HG03520 (cell line): ENCODE measurements around the gene RGS10.
A peak's percentile ranks its signal among the peaks of the same experiment; 100 is the strongest.
"Not testable (repeated sequence)": the region's sequence is repeated elsewhere in the genome, so short reads cannot be mapped to it uniquely, and the experiment has no call there.

Experiments used
- ATAC-seq: cut with Tn5 transposase; IDR thresholded peaks from one replicate; pipeline ENCODE4 v1.9.1; 2021; ENCODE audit warnings: mild to moderate bottlenecking, moderate library complexity; ENCODE audit not compliant: unreplicated experiment

The RGS10 gene

DNA sequence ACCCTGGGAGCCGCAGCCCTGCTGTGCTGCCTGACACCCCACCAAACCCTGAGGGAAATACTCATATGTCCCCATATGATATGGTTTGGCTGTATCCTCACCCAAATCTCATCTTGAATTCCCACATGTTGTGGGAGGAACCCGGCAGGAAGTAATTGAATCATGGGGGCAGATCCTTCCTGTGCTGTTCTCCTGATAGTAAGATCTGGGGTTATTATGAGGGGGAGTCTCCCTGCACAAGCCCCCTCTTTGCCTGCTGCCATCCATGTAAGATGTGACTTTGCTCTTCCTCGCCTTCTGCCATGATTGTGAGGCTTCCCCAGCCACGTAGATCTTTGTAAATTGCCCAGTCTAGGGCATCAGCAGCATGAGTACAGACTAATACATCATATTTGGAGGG lies 68.7 kb downstream of the RGS10 start:
- no peak for ATAC-seq

DNA sequence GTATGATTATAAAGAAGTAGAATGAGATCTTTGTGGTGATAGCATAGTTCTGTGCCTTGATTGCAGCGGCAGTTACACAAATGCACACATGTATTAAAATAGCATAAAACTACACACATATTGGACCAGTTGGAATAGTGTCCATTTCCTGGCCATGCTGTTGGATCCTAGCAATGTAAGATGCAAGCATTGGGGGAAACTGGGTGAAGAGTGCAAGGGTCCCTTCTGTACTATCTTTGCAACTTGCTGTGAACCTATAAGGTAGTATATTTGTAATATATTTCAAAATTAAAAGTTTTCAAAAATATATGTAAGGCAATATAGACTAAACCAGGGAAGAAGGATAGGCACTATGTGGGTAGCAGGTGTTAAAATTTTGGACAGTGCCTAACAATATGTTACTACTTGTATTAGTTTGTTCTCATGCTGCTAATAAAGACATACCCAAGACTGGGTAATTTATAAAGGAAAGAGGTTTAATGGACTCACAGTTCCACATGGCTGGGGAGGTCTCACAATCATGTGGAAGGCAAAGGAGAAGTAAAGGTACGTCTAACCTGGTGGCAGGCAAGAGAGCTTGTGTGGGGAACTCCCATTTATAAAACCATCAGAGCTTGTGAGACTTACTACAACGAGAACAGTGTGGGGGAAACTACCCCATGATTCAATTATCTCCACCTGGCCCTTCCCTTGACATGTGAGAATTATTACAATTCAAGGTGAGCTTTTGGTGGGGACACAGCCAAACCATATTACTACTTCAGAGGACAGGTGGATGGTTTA lies 71.4 kb downstream of the RGS10 start:
- no peak for ATAC-seq

DNA sequence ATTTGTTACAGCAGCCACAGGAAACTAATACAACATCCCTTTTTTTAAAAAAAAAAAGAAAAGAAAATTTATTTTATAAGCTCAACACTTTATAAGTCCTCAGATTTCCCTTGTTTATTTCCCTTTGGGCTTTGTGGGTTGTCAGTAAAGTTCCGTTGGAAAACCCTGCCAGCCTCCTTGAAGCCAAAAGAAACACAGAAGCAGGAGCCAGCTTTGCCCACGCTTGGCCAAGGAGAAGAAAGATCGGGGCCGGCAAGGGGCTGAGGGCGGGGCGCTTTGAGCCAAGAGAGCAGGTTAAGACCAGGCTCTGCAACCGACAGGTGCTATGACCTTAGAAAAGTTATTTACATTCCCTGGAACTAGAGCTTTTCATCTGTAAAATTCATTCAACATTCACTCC lies 72.7 kb downstream of the RGS10 start:
- ATAC-seq = no peak

DNA sequence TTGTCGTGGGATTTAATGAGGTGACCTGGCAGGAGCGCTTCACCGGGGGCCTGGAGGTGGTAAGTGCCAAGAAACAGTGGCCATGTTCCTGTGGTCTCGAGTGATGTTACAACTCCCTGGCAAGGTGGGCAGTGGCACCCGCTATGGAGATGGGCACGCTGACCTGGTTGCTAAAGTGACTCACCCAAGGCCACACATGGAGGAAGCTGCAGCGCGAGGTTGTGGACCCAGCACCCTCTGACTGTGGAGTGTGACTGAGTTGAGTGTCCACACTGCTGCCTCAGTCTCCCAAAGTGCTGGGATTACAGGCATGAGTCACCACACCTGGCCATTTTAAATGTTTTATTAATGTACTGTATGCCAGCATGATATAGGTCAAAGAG lies 73.2 kb downstream of the RGS10 start:
- no peak for ATAC-seq

DNA sequence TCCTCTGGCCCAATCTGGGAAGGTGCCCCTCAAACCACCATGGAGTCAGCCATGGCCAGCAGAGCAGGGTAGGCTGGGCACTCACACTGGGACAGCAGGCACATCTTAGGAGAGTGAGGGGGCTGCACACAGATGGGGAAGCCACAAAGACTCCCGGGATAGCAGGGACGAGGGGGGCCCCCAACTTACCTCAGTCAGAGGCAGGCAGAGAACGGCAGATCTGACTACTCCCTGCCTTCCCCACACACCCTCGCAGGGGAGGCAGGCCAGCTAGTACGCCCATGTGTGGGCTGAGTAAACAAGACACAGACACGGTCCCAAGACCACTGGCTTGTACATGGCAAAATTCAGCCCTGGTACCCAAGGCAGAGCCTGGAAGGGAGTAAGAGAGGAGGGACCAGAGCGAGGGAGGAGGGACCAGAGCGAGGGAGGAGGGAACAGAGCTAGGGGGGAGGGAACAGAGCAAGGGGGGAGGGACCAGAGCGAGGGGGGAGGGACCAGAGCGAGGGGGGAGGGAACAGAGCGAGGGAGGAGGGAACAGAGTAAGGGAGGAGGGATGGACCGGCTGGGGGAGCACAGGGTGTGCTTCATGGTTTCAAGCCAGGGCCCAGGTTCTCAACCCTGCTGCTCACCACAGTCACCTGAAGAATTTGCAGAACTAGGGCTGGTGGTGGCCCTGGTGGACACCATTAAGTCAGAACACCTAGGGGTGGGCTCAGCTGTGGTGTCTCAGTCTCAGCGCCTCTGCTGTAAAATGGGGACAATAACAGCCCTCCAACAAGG lies 73.8 kb downstream of the RGS10 start:
- no peak for ATAC-seq

DNA sequence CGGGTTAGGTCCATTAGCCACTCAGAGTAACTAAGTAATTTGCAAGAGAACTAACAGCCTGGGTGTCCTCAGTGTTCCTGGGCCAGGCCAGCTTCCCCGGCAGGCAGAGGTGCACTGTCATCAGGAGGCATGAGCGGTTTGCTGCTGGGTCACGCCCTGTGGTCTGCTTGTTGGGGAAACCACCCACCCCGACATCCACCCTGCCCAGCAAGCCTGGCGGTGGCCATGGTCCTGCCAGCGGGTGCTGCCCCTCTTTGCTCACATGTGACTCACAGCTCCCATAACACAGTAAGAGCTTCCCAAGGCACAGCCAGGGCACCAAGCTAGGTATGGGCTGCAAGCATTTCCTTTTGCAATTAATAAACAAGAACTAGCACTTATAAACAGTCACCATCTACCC lies 75.9 kb downstream of the RGS10 start:
- ATAC-seq = no peak

DNA sequence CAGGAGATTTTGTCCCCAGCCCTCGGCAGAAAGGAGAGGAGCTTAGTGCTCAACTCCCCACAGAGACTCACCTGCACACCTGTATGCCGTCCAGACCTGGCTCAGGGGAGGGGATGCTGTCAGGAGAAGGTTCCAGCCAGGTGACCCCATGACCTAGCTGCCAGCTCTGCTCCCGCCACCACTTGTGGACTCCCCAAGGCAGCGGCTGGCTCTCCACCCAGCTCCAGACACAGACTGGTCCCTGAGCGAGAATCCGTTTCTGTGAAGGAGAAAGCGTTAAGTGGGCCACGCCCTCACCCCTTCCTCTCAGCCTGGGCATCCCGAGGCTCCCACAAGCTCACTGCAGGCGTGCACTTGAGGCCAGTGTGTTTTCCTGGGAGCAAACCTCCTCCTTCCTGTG lies 76.4 kb downstream of the RGS10 start:
- no peak for ATAC-seq

DNA sequence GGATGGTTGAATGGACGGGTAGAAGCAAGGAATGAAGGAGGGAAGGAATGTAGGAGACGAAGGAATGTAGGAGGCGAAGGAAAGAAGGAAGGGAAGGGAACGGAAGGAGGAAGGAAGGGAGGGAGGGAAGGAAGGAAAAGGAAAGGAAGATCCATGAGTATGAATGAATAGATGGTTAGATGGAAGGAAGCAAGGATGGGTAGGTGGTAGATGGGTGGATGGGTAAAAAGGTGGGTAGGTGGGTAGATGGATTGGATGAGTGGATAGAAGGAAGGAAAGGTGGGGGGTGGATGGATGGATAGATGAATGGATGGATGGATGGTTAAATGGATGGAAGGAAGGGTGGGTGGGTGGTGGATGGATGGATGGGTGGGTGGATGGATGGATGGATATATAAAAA lies 77.4 kb downstream of the RGS10 start:
- ATAC-seq = no peak

DNA sequence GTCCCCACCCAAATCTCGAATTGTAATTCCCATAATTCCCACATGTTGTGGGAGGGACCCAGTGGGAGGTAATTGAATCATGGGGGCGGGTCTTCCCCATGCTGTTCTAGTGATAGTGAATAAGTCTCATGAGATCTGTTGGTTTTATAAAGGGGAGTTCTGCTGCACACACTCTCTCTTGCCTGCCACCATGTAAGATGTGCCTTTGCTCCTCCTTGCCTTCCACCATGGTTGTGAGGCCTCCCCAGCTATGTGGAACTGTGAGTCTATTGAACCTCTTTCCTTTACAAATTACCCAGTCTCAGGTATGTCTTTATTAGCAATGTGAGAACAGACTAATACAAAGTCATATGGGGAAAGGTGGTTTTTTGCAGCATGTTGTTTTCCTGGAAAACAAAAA lies 79.3 kb downstream of the RGS10 start:
- ATAC-seq = not testable (repeated sequence)

DNA sequence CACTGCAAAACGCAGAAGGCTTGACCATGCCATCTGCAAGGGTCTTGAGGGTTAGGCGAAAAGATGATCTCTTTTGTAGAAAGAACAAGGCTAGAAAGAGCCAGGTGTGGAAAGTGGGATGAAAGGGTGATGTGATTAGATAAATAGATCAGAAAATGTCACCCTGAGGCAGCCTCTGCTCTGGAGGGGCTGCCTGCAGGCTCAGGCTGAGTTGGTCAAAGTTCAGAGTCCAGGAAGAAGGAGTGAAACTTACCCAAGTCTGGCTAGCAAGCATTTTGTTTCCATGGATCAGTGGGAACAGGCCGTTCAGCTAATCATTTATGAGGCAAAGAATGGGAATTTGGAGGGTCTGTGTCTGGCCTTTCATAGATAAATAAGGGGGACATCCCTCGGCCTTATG lies 79.7 kb downstream of the RGS10 start:
- ATAC-seq = no peak

DNA sequence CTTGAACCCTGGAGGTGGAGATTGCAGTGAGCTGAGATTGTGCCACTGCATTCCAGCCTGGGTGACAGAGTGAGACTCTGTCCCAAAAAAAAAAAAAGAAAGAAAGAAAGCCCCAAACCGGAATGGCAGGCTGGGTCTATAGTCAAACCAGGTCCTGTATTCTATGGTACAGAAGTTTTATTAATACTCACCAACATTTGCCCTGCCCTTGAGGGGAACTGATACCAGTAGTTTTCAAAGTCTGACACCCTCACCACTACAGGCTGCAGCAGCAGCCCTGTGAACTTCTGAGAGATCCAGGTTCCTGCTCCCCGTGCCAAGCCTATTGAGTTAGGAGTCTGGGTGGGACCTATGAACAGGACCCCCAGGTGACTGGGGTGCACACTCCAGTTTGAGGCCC lies 80.6 kb downstream of the RGS10 start:
- ATAC-seq = peak; percentile 72

DNA sequence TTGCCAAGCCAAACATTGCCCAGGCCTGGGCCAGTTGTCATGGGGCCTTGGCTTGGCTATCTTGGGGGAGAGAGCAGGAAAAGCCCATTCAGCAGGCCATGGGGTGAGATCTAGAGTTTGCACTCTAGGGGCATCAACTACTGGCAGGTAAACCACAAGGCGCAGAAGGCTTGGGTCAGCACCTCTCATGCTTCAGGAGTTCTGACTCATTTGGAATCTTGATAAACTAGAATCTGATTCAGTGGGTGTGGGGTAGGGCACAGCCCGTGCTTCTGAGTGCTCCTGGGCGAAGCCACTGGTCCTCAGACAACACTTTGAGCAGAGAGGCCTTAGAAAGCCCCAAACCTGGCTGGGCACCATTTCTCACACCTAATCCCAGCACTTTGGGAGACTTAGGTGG lies 81.1 kb downstream of the RGS10 start:
- ATAC-seq = peak; percentile 50

DNA sequence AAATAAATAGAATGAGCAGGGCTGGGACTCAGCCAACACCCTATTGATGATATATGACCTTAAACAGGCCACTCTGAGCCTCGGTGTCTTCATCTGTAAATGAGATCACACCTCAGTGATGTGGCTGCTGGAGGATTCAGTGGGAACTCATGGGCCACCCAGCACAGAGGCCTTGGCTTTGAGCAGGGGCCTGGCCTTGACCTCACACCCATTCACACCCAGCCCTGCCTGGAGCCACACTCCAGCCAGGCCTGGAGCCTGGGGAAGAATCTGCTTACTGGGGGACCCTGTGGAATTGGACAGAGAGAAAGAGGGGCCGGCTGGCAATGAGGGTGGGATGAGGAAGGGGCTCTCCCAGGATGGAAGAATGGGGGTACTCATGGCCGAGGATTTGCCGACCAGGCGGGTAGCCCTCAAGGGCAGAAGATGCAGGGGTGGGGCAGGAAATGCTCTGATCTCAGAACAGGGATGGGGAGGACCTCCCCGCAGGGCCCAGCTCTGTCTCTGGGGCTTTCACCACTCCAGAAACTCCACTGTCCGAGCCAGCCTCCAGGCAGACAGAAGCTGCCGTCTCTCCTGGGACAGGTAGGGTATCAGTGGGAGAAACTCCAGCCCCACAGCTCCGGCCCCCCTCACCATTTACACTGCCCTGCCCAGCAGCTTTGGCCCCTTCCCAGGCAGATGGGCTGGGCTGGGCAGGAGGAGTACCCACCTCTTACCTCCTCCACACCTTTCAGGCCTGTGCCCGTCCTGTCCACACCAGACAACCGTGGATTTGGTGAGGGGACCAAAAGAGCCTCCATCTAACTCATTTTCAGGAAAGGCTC lies 81.9 kb downstream of the RGS10 start:
- ATAC-seq = no peak

DNA sequence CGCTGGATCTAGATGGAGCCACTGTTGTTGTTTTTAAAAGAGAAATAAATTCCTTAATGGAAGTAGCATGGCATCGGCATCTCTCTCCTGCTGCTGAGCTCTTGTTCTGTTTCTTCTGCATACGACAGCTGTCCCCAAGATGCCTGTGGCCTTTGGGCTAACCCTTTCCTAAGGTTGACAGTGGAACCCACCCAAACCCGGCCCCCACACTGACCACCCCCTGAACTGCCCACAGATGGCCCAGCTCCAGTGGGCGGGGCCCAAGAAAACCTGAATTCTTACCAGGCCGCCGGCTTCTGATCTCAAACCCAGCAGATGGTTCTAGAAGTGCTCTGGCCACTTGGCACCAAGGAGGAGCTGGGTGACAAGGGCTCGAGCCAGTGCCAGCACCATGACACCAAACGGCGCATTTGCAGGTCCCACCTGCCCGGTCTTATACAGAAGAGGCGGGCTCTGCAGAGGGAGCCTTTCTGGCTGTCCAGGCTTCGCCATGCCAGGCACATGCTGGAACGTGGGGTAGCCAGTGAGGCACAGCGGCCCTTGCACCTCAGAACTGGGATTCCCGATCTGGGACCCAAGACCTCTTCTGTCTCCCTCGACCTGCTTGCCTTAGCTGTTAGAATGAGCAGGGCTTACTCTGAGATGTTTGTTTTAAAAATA lies 82.7 kb downstream of the RGS10 start:
- ATAC-seq = no peak

DNA sequence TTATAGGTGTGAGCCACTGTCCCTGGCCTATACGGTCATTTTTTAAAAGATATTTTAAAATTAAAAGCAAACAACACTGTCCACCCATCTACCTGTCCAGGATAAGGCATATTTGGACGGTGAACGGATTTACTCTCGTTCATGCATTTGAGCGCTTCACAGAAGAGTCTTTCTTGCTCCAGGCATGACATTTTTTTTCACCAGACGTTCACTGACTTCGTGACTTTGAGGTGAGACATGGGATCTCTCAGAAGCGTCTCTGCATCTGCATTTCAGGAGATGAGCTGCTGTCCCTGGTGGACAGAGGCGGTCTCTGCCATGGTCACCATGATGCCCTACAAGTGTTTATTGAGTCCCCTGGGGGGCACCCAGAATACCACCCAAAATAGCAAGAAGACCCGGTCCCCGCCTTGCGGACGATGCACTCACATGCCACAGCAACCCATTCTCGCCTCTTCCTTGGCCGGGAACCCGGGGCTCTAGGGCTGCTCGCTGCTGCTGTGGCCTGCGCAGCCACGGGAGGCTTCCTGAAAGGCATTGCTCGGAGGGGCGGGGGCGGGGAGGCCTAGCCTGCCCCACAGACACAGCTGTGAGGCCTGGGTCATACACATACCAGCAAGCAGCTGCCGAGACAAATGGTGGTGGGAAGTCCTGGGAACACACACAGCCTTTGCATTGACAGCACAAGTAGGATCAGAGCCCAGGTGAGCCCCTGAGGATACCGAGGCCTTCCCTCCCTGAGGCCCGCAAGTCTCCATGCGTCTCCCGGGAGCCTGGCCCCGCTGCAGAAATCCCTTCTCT lies 84.4 kb downstream of the RGS10 start:
- no peak for ATAC-seq

DNA sequence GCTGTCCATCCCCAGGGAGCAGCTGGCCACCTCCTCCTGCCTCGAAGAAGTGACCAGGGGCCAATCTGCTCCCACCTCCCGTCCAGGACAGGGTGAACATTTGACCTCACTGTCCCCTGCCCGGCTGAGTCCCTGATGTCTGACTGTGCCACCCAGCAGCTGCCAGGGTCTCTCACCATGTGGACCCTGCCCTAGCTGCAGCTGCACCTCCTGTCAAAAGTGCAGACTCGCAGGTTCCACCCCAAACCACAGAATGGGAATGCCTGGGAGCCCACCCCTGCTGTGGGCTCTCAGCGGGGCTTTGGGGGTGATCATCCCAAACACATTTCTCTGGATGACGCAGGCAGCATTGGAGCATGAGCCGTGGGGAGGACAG lies 86.1 kb downstream of the RGS10 start:
- no peak for ATAC-seq

DNA sequence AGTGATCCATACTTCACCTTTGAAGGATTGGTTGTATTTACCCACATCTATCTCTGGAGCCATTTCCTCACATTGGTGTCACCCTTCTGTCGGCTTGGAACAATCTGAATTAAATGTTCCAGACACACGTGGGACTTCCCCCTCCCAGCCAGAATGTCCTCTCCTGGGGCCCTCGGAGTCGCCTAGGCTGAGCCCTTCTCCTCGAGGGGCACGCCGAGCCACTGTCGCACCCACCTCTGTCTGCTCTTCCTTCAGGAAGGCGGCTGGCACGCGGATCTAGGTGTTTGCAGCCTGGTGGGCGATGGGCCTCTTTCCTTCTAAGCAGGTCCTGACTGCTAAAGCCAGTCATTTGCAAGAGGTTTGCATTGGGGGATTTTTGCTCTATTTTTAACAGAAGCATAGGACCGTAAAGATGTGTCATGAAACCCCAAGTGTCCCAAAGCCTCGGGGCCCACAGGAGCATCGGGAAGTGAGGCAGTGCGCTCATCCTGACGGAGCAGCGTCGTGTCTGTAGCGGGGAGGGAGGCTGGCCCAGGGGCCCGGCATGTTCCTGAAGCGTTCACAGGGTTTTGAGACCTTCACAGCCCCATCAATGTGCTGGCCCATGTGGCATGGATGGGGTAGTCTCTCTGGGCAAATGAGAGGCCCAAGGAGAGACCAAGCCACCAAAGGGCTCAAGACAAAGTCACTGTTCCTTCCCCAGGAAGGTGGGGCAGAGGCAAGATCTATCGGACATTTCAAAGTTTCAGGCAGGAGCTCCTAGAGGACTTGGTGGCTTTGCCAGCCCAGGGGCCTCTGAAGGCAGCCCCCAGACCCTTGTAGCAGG lies 86.7 kb downstream of the RGS10 start:
- no peak for ATAC-seq

DNA sequence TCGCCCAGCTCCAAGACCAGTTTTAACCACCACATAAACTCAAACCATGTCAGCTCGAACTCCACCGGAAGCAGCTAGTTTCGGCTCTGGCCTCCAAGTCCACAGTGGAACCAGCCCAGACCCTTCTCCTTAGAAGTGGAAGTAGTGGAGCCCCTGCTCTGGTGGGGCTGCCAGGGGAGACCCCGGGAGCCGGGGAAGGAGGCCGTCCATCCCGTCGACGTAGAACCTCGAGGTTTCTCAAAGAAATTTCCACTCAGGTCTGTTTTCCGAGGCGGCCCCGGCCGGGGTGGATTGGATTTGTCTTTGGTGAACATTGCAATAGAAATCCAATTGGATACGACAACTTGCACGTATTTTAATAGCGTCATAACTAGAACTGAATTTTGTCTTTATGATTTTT lies 87.5 kb downstream of the RGS10 start:
- ATAC-seq = no peak

DNA sequence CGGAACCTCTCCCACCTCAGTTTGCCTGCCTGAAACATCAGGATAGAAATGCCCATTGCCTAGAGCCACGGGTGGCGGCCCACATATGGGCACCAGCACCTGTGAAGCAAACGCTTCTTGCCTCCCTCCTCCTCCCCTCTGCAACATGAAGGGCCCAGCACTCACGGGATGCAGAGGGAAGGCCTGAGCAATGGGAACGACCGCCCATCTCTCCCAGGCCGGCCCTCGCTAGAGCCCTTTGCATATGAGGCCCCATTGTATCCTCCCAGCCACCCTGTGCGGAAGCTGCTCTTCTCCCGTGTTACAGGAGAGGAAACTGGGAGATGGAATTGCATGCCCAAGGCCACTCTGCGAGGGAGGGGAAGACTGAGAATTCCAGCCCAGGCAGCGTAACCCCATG lies 88.2 kb downstream of the RGS10 start:
- ATAC-seq = no peak

DNA sequence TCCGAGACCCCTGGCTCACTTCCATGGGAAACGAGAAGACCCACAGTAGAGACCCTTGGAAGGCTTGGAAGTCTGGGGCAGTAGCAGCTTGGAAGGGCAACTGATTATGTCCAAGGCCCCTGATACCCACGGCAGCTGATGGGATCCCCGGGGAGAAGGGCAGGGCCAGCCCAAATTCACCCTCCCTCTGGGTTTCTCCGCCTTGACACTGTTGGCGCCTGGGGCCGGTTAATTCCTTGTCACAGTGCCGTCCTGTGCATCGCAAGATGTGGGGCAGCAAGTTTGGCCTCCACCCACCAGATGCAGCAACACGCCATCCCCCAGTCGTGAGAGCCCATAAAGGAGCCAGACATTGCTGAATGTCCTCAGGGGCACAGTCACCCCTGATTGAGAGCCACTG lies 89.2 kb downstream of the RGS10 start:
- ATAC-seq = no peak
